Tibial nerve (tissue), 4 donors: ENCODE results near the gene WIZ. TPM values are rescaled to one million over a fixed set of nuclear protein-coding genes. Genes with fewer than 3 reads are reported as not detected.
"Not testable (repeated sequence)": the region's sequence is repeated elsewhere in the genome, so short reads cannot be mapped to it uniquely, and the experiment has no call there.

Experiments
- DNase-seq, 2 donors: peaks; one replicate each; pipeline ENCODE4 v3.0.0-alpha.2; 2019; ENCODE audit warnings: low spot score in 2 of 2
- H3K27ac ChIP-seq, 4 donors: fragments of 200-600 bp; sonication (generic) in 3 of 4; one replicate each; pipeline ENCODE4 v1.5.1; 2017 to 2019; ENCODE audit warnings: mild to moderate bottlenecking in 1 of 4
- H3K27me3 ChIP-seq, 2 donors: fragments of 200-600 bp; sonication (generic) in 1 of 2; one replicate each; pipeline versions ENCODE4 v1.5.1 to v1.6.0; 2017 to 2019
- H3K36me3 ChIP-seq, 3 donors: fragments of 200-600 bp; sonication (generic); one replicate each; pipeline ENCODE4 v1.5.1; 2018 to 2019
- H3K4me1 ChIP-seq, 4 donors: fragments of 200-600 bp; sonication (generic) in 3 of 4; one replicate each; pipeline ENCODE4 v1.5.1; 2017 to 2019
- H3K4me3 ChIP-seq, 4 donors: fragments of 200-600 bp; sonication (generic) in 3 of 4; one replicate each; pipeline ENCODE4 v1.5.1; 2017 to 2019; ENCODE audit warnings: mild to moderate bottlenecking in 1 of 4, moderate library complexity in 1 of 4
- H3K9me3 ChIP-seq, 4 donors: fragments of 200-600 bp; sonication (generic) in 3 of 4; one replicate each; pipeline ENCODE4 v1.5.1; 2017 to 2019
- CTCF ChIP-seq, 5 experiments: fragments of 200-600 bp in 3 of 5; fragments of 450-650 bp in 2 of 5; sonication (generic) in 3 of 5; IDR thresholded peaks; one replicate each; pipeline ENCODE4 v1.5.1; 2016 to 2019; ENCODE audit warnings: antibody characterized with exemption in 5 of 5, mild to moderate bottlenecking in 3 of 5, moderate library complexity in 2 of 5
- EP300 ChIP-seq, 2 donors: sonication (generic); formaldehyde crosslinking; IDR thresholded peaks; one replicate each; pipeline ENCODE4 v1.6.1; 2017; ENCODE audit warnings: antibody characterized with exemption in 2 of 2, mild to moderate bottlenecking in 1 of 2
- POLR2A ChIP-seq, 2 donors: fragments of 450-650 bp; IDR thresholded peaks; one replicate each; pipeline ENCODE4 v1.6.1; 2017; ENCODE audit warnings: antibody characterized with exemption in 2 of 2, mild to moderate bottlenecking in 2 of 2, moderate library complexity in 2 of 2
- WGBS, 2 donors: methylation state at CpG; one replicate each; pipeline ENCODE4 v1.1.5; 2018; 5-methylcytosine and 5-hydroxymethylcytosine counted together
- total RNA-seq, 4 donors: library from RNA; depleted of rRNA; stranded (reverse); fragments of >200 nt; gene quantifications; one replicate each; pipeline ENCODE4 v1.1.0, GENCODE V29; 2016

The WIZ gene
- total RNA-seq, 4 donors from 2014 or later: 31.5 to 108 (median 46.3) TPM

GRCh38 chr19:15488489-15489226, 38.9 kb upstream of the WIZ start:
- no peak overlapping the region for H3K27ac ChIP-seq
- DNase-seq: no peak
- no peaks in the 10 kb centered on the region for H3K36me3 ChIP-seq
- H3K4me1 ChIP-seq: no peaks in the 10 kb centered on the region
- no peaks in the 10 kb centered on the region for H3K9me3 ChIP-seq
- 66 to 75% methylated on average over 12 to 13 of the region's 13 CpGs for WGBS, 2 donors
- H3K27me3 ChIP-seq: no peaks in the 10 kb centered on the region
- no peak overlapping the region for H3K4me3 ChIP-seq
- TF ChIP-seq CTCF (IDR thresholded peaks at IDR 0.05): no peak
- TF ChIP-seq EP300 (IDR thresholded peaks at IDR 0.05): no peak
- TF ChIP-seq POLR2A (IDR thresholded peaks at IDR 0.05): no peak

- 91 to 92% methylated on average over 4 of the region's 4 CpGs for whole genome bisulfite sequencing, 2 donors
- Histone ChIP-seq H3K4me1 (no peaks in the 10 kb centered on the region), H3K36me3 (no peaks in the 10 kb centered on the region), H3K9me3 (no peaks in the 10 kb centered on the region), H3K27ac (no peak overlapping the region), H3K27me3 (no peaks in the 10 kb centered on the region), H3K4me3 (no peak overlapping the region)
- TF ChIP-seq POLR2A (IDR thresholded peaks at IDR 0.05) (no peak), EP300 (IDR thresholded peaks at IDR 0.05) (no peak), CTCF (IDR thresholded peaks at IDR 0.05) (no peak)
- DNase-seq: no peak
Observed at GRCh38 chr19:15487038-15487437, 37.3 kb upstream of the WIZ start.

- H3K4me3 ChIP-seq: not testable (repeated sequence)
Observed at GRCh38 chr19:15485768-15486167, 36.0 kb upstream of the WIZ start.

GRCh38 chr19:15480996-15481395, 31.2 kb upstream of the WIZ start:
- not testable (repeated sequence) for H3K9me3 ChIP-seq, DNase-seq, H3K4me1 ChIP-seq, H3K4me3 ChIP-seq, H3K27me3 ChIP-seq, H3K36me3 ChIP-seq, H3K27ac ChIP-seq
- WGBS, 2 donors: 75 to 88% methylated on average over 7 of the region's 7 CpGs

More at GRCh38 chr19:15485768-15486167, 36.0 kb upstream of the WIZ start:
- 87% methylated on average over 5 of the region's 5 CpGs for WGBS, 2 donors
- not testable (repeated sequence) for H3K36me3 ChIP-seq, H3K27me3 ChIP-seq, H3K4me1 ChIP-seq, H3K27ac ChIP-seq, H3K9me3 ChIP-seq, DNase-seq

- Histone ChIP-seq H3K4me1 (no peaks in the 10 kb centered on the region), H3K27ac (no peak within 1 kb of the TSS), H3K4me3 (no peak within 1 kb of the TSS), H3K27me3 (no peaks in the 10 kb centered on the region), H3K9me3 (peaks cover 0 to 14% (median 0%) of the 10 kb centered on the region in 4 donors), H3K36me3 (no peaks in the 10 kb centered on the region)
- no peak for DNase-seq
- TF ChIP-seq POLR2A (IDR thresholded peaks at IDR 0.05) (no peak), CTCF (IDR thresholded peaks at IDR 0.05) (no peak), EP300 (IDR thresholded peaks at IDR 0.05) (no peak)
- 51 to 63% methylated on average over 13 to 16 of the region's 16 CpGs for WGBS, 2 donors
Observed at GRCh38 chr19:15479391-15480345, 29.9 kb upstream of the WIZ start, which contains the start of gene PGLYRP2. Gene PGLYRP2, minus strand, starts transcription at chr19:15479501. Its CDS starts 130 bp downstream, at chr19:15479371.

GRCh38 chr19:15476325-15476724, 26.6 kb upstream of the WIZ start:
- Histone ChIP-seq H3K4me3 (no peak overlapping the region), H3K4me1 (no peaks in the 10 kb centered on the region), H3K36me3 (no peaks in the 10 kb centered on the region), H3K9me3 (peaks cover 0 to 21% (median 0%) of the 10 kb centered on the region in 4 donors), H3K27me3 (peaks cover 0 to 11% of the 10 kb centered on the region in 2 donors), H3K27ac (no peak overlapping the region)
- WGBS, 2 donors: 72 to 81% methylated on average over 5 of the region's 5 CpGs
- no peak for TF ChIP-seq CTCF (IDR thresholded peaks at IDR 0.05)
- TF ChIP-seq POLR2A (IDR thresholded peaks at IDR 0.05): no peak
- TF ChIP-seq EP300 (IDR thresholded peaks at IDR 0.05): no peak
- DNase-seq: no peak
